HepG2 (cell line): ENCODE data around the gene PJA1. TPM values are rescaled to one million over a fixed set of nuclear protein-coding genes. Genes with fewer than 3 reads are reported as not detected.

Experiments
- BCL6 ChIP-seq: IDR thresholded peaks from 2 replicates; pipeline ENCODE4 v1.6.1; 2016; ENCODE audit warnings: missing genetic modification reagents, missing compliant biosample characterization
- FOXJ3 ChIP-seq: sonication (generic); formaldehyde crosslinking; IDR thresholded peaks from 2 replicates; pipeline ENCODE4 v1.4.0; 2020; ENCODE audit warnings: missing genetic modification reagents, mild to moderate bottlenecking, borderline replicate concordance
- FOXK1 ChIP-seq: sonication (generic); formaldehyde crosslinking; IDR thresholded peaks from 2 replicates; pipeline ENCODE4 v1.4.0; 2020; ENCODE audit warnings: low read depth, missing genetic modification reagents, borderline replicate concordance
- GABPB1 ChIP-seq: IDR thresholded peaks from 2 replicates; pipeline ENCODE4 v1.6.1; 2016; ENCODE audit warnings: mild to moderate bottlenecking, missing genetic modification reagents, moderate library complexity, missing compliant biosample characterization
- KDM4B ChIP-seq: sonication (generic); formaldehyde crosslinking; IDR thresholded peaks from 2 replicates; pipeline ENCODE4 v1.4.0; 2020; ENCODE audit warnings: missing genetic modification reagents
- NFATC3 ChIP-seq: sonication (generic); formaldehyde crosslinking; IDR thresholded peaks from 2 replicates; pipeline ENCODE4 v1.5.1; 2020; ENCODE audit warnings: mild to moderate bottlenecking, missing genetic modification reagents
- RBFOX2 ChIP-seq: fragments of 200-400 bp; formaldehyde crosslinking; IDR thresholded peaks from 2 replicates; pipeline ENCODE4 v1.6.1; 2017; ENCODE audit warnings: low read depth, mild to moderate bottlenecking, low read length
- SP5 ChIP-seq: IDR thresholded peaks from 2 replicates; pipeline ENCODE4 v1.6.1; 2016; ENCODE audit warnings: low read depth, borderline replicate concordance
- TAF1 ChIP-seq: sonication (generic); formaldehyde crosslinking; IDR thresholded peaks from 2 replicates; pipeline ENCODE4 v1.4.0; 2020; ENCODE audit warnings: missing genetic modification reagents
- UBTF ChIP-seq: sonication (generic); formaldehyde crosslinking; IDR thresholded peaks from 2 replicates; pipeline ENCODE4 v1.4.0; 2020; ENCODE audit warnings: mild to moderate bottlenecking, missing genetic modification reagents
- ZBTB7B ChIP-seq: sonication (generic); formaldehyde crosslinking; IDR thresholded peaks from 2 replicates; pipeline ENCODE4 v1.4.0; 2020; ENCODE audit warnings: missing genetic modification reagents
- ZFX ChIP-seq: sonication (generic); formaldehyde crosslinking; IDR thresholded peaks from 2 replicates; pipeline ENCODE4 v1.4.0; 2020; ENCODE audit warnings: mild to moderate bottlenecking, low read depth, missing genetic modification reagents, moderate library complexity
- ZNF263 ChIP-seq: sonication (generic); formaldehyde crosslinking; IDR thresholded peaks from 2 replicates; pipeline ENCODE4 v1.4.0; 2020; ENCODE audit warnings: missing genetic modification reagents
- ZNF333 ChIP-seq: sonication (generic); formaldehyde crosslinking; IDR thresholded peaks from 2 replicates; pipeline ENCODE4 v1.4.0; 2020; ENCODE audit warnings: mild to moderate bottlenecking, missing genetic modification reagents, borderline replicate concordance
- ZNF569 ChIP-seq: sonication (generic); formaldehyde crosslinking; IDR thresholded peaks from 2 replicates; pipeline ENCODE4 v1.5.0; 2020; ENCODE audit warnings: mild to moderate bottlenecking, missing genetic modification reagents, moderate library complexity, borderline replicate concordance
- ZNF704 ChIP-seq: sonication (generic); formaldehyde crosslinking; IDR thresholded peaks from 2 replicates; pipeline ENCODE4 v1.8.1; 2023; ENCODE audit warnings: mild to moderate bottlenecking, inconsistent platforms, moderate library complexity, missing genetic modification reagents, borderline replicate concordance
- polyA plus RNA-seq, 8 experiments: library from polyadenylated mRNA; depleted of rRNA in 3 of 8; stranded (reverse) in 7 of 8; unstranded in 1 of 8; fragments of >200 nt; fragmentation: Illumina TruSeq in 4 of 8; extraction: Trizol in 4 of 8; gene quantifications; 2 replicates each; pipeline versions ENCODE4 v1.2.1 to v1.2.3, GENCODE V29; 2011 to 2016; ENCODE audit warnings: low read depth in 4 of 8, missing spikeins in 1 of 8, mixed read lengths in 1 of 8; ENCODE audit not compliant: insufficient read depth in 1 of 8
- total RNA-seq, 5 experiments: library from RNA; depleted of rRNA; stranded (reverse); fragments of >200 nt; fragmentation: Illumina TruSeq; extraction: Trizol; gene quantifications; 2 replicates each; pipeline ENCODE4 v1.2.3, GENCODE V29; 2016; ENCODE audit warnings: low read depth in 1 of 5
- TF ChIP-seq, protein P1 (sequence below): sonication (generic); formaldehyde crosslinking; IDR thresholded peaks from 2 replicates; pipeline ENCODE4 v1.4.0; 2020; ENCODE audit warnings: missing genetic modification reagents

Gene PJA1
- total and polyA plus RNA-seq, 2 of the 13 experiments (the other 11 are each of a cell fraction or from before 2014, with no cell fraction given), result 3.6 to 9.6 TPM

GRCh38 chrX:69165087-69165651 lies at the start of gene PJA1 (continued):
- TF ChIP-seq, protein P1, sequence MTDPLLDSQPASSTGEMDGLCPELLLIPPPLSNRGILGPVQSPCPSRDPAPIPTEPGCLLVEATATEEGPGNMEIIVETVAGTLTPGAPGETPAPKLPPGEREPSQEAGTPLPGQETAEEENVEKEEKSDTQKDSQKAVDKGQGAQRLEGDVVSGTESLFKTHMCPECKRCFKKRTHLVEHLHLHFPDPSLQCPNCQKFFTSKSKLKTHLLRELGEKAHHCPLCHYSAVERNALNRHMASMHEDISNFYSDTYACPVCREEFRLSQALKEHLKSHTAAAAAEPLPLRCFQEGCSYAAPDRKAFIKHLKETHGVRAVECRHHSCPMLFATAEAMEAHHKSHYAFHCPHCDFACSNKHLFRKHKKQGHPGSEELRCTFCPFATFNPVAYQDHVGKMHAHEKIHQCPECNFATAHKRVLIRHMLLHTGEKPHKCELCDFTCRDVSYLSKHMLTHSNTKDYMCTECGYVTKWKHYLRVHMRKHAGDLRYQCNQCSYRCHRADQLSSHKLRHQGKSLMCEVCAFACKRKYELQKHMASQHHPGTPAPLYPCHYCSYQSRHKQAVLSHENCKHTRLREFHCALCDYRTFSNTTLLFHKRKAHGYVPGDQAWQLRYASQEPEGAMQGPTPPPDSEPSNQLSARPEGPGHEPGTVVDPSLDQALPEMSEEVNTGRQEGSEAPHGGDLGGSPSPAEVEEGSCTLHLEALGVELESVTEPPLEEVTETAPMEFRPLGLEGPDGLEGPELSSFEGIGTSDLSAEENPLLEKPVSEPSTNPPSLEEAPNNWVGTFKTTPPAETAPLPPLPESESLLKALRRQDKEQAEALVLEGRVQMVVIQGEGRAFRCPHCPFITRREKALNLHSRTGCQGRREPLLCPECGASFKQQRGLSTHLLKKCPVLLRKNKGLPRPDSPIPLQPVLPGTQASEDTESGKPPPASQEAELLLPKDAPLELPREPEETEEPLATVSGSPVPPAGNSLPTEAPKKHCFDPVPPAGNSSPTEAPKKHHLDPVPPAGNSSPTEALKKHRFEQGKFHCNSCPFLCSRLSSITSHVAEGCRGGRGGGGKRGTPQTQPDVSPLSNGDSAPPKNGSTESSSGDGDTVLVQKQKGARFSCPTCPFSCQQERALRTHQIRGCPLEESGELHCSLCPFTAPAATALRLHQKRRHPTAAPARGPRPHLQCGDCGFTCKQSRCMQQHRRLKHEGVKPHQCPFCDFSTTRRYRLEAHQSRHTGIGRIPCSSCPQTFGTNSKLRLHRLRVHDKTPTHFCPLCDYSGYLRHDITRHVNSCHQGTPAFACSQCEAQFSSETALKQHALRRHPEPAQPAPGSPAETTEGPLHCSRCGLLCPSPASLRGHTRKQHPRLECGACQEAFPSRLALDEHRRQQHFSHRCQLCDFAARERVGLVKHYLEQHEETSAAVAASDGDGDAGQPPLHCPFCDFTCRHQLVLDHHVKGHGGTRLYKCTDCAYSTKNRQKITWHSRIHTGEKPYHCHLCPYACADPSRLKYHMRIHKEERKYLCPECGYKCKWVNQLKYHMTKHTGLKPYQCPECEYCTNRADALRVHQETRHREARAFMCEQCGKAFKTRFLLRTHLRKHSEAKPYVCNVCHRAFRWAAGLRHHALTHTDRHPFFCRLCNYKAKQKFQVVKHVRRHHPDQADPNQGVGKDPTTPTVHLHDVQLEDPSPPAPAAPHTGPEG (CRISPR knock-in tag), result peak; percentile 47; the same call in 1 of the 2 replicates
- TF ChIP-seq FOXJ3 (CRISPR knock-in tag) (no peak), ZNF704 (CRISPR knock-in tag) (no peak), BCL6 (CRISPR knock-in tag) (no peak), FOXK1 (CRISPR knock-in tag) (no peak), ZNF263 (CRISPR knock-in tag) (0 out of 2 replicates have a peak, but pooled peaks have one; percentile 16), ZFX (CRISPR knock-in tag) (peak; percentile 27; the same call in 1 of the 2 replicates), RBFOX2 (peak; percentile 58), ZNF569 (CRISPR knock-in tag) (no peak), ZNF333 (CRISPR knock-in tag) (no peak), UBTF (CRISPR knock-in tag) (peak; percentile 36; the same call in 1 of the 2 replicates), KDM4B (no peak), TAF1 (CRISPR knock-in tag) (peak; percentile 40; the same call in 1 of the 2 replicates), NFATC3 (CRISPR knock-in tag) (no peak), GABPB1 (peak; percentile 90), ZBTB7B (CRISPR knock-in tag) (no peak), SP5 (CRISPR knock-in tag) (peak; percentile 35; the same call in 1 of the 2 replicates)
